ENCODE results near the gene COL4A1.

DNA sequence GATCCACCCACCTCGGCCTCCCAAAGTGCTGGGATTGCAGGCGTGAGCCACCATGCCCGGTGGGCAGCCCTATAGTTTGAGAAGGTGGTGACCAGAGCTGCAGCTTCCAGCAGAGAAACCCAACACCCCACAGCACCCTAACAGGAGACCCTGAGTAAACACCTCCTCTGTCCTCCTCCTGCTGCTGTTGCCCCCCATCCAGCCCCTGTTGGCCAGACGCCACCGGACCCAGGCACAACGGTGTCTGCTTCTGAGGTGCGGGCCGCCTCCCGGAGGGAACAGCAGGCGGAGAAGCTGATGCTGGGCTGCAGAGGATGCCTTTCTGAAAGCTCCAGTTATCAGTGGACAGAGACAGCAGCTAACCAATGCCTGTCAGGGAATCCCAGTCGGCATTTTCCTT is 175.5 kb downstream of the COL4A1 start:
- TF ChIP-seq, protein P1, sequence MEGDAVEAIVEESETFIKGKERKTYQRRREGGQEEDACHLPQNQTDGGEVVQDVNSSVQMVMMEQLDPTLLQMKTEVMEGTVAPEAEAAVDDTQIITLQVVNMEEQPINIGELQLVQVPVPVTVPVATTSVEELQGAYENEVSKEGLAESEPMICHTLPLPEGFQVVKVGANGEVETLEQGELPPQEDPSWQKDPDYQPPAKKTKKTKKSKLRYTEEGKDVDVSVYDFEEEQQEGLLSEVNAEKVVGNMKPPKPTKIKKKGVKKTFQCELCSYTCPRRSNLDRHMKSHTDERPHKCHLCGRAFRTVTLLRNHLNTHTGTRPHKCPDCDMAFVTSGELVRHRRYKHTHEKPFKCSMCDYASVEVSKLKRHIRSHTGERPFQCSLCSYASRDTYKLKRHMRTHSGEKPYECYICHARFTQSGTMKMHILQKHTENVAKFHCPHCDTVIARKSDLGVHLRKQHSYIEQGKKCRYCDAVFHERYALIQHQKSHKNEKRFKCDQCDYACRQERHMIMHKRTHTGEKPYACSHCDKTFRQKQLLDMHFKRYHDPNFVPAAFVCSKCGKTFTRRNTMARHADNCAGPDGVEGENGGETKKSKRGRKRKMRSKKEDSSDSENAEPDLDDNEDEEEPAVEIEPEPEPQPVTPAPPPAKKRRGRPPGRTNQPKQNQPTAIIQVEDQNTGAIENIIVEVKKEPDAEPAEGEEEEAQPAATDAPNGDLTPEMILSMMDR (IDR thresholded peaks at IDR 0.05), result no peak
- TF ChIP-seq POLR2A (IDR thresholded peaks at IDR 0.05), result no peak
